ENCODE data around the gene KRT5.

KRT5 gene

GRCh38 chr12:52542157-52542556 is 22.0 kb upstream of the KRT5 start:
- intact Hi-C loops (cut with DNase I; ENCODE audit: low total_unique reads) = no loop called here
- no peak for TF ChIP-seq CTCF (IDR thresholded peaks at IDR 0.05)

GRCh38 chr12:52541709-52542108 is 21.5 kb upstream of the KRT5 start:
- no peaks in the 10 kb centered on the region for H3K36me3 ChIP-seq
- intact Hi-C loops (cut with DNase I; ENCODE audit: low total_unique reads) = no loop called here
- no peak overlapping the region for H3K4me3 ChIP-seq
- peaks cover 0 to 36% (median 14%) of the 10 kb centered on the region in 4 donors for H3K4me1 ChIP-seq
- no peaks in the 10 kb centered on the region for H3K27me3 ChIP-seq
- H3K27ac ChIP-seq = no peak overlapping the region
- TF ChIP-seq CTCF (IDR thresholded peaks at IDR 0.05) = no peak
- no peak for DNase-seq
- no peaks in the 10 kb centered on the region for H3K9me3 ChIP-seq

More at GRCh38 chr12:52542157-52542556, 22.0 kb upstream of the KRT5 start:
- DNase-seq = no peak
- no peak overlapping the region for H3K4me3 ChIP-seq
- H3K9me3 ChIP-seq = no peaks in the 10 kb centered on the region
- H3K27ac ChIP-seq = no peak overlapping the region
- H3K27me3 ChIP-seq = no peaks in the 10 kb centered on the region
- peaks cover 0 to 36% (median 14%) of the 10 kb centered on the region in 4 donors for H3K4me1 ChIP-seq
- H3K36me3 ChIP-seq = no peaks in the 10 kb centered on the region

- peaks cover 0 to 36% (median 14%) of the 10 kb centered on the region in 4 donors for H3K4me1 ChIP-seq
- H3K4me3 ChIP-seq = no peak overlapping the region
- H3K27me3 ChIP-seq = no peaks in the 10 kb centered on the region
- no peak for DNase-seq
- no peaks in the 10 kb centered on the region for H3K9me3 ChIP-seq
- no peaks in the 10 kb centered on the region for H3K36me3 ChIP-seq
- no peak overlapping the region for H3K27ac ChIP-seq
- intact Hi-C loops (cut with DNase I; ENCODE audit: low total_unique reads) = no loop called here
- TF ChIP-seq CTCF (IDR thresholded peaks at IDR 0.05) = no peak
Measured at GRCh38 chr12:52540531-52540930, 20.3 kb upstream of the KRT5 start.

GRCh38 chr12:52539821-52540173 is 19.6 kb upstream of the KRT5 start:
- H3K27me3 ChIP-seq = no peaks in the 10 kb centered on the region
- no peak for DNase-seq
- H3K36me3 ChIP-seq = no peaks in the 10 kb centered on the region
- TF ChIP-seq CTCF (IDR thresholded peaks at IDR 0.05) = no peak
- H3K9me3 ChIP-seq = no peaks in the 10 kb centered on the region
- H3K27ac ChIP-seq = no peak overlapping the region
- H3K4me3 ChIP-seq = no peak overlapping the region
- intact Hi-C loops (cut with DNase I; ENCODE audit: low total_unique reads) = no loop called here
- H3K4me1 ChIP-seq = peaks cover 0 to 30% (median 9%) of the 10 kb centered on the region in 4 donors

- no peaks in the 10 kb centered on the region for H3K36me3 ChIP-seq
- no peak overlapping the region for H3K27ac ChIP-seq
- H3K9me3 ChIP-seq = no peaks in the 10 kb centered on the region
- H3K27me3 ChIP-seq = no peaks in the 10 kb centered on the region
- no peak for DNase-seq
- H3K4me3 ChIP-seq = no peak overlapping the region
- H3K4me1 ChIP-seq = peaks cover 0 to 25% (median 3%) of the 10 kb centered on the region in 4 donors
- no peak for TF ChIP-seq CTCF (IDR thresholded peaks at IDR 0.05)
- intact Hi-C loops (cut with DNase I; ENCODE audit: low total_unique reads) = no loop called here
Measured at GRCh38 chr12:52539083-52539820, 19.1 kb upstream of the KRT5 start.

All from tibial artery (tissue), 4 donors.